ENCODE results near the gene MARCHF6. TPM values are rescaled to one million over a fixed set of nuclear protein-coding genes. Genes with fewer than 3 reads are reported as not detected.

The MARCHF6 gene
- total and polyA plus RNA-seq, 9 of the 15 experiments (the other 6 are each of a cell fraction or from before 2014, with no cell fraction given), result 74.1 to 456 (median 116) TPM

DNA sequence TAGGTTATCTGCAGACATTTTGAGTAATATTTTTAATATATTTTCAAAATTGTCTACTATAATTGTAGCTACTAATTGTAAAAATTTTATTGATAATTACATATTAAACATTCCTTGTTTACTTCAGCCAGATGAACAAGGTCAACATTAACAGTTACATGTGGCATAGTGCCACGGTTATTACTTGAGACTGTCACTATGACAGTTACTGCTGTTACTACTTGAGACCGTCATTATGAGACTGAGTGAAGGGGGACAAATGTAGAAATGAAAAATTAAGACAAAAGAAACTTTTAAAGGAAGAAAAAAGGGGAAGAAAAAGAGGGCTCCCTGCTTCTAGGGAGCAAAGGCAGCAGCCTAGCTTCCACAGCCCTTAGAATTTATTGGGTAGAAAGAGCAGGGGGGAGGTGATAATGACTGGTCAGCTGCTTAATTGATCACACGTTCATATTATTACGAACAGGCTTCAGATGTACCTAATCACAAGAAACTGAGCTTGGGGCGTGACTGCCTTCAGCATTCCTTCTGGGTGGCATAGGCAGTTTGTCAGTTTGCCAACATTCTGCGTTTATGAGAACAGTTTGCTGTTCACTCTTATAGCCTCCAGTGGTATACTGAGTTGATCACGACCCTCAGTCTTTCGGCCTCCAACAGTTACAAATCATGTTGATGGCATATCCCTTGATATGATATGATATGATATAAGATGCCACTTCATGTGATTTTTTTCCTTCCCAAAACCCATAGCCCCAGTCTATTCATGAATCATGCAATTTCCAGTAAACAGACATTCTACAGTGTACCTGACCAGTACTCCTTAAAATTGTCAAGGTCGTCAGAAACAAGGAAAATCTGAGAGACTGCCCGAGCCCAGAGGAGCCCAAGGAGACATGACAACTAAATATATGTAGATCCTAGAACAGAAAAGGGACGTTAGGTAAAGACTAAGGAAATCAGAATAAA lies 13.1 kb downstream of the MARCHF6 start (continued):
- TF ChIP-seq BRF1 (IDR thresholded peaks at IDR 0.05; ENCODE audit: borderline replicate concordance, extremely low read depth, insufficient read length) (no peak), CXXC5 (CRISPR knock-in tag; IDR thresholded peaks at IDR 0.05) (no peak)

DNA sequence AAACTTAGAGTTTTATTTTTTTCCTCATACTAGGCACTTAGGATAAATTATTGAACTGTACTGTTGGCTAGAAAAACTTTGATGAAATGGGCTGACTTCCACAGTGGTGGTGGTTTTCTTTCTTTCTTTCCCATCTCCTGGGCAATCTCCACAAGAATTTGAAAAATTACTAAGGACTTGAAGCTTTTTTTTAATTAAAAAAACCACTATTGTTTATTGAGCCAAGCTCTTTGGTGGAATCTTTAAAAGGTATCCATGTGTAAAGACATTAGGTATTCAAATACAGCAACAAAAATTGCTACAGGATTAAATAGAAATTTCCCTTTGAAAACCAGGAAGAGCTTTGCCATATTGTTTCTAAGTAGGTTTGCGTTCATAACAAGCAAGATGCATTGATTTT lies 14.1 kb downstream of the MARCHF6 start:
- DNase-seq (ENCODE audit: extremely low read depth in 1 of 4, low spot score in 3 of 4) (no peak), FAIRE-seq (no peak), ATAC-seq (no peak)
- BruUV-seq (replicated peaks), result TSS peak; percentile 1
- peaks cover 7 to 15% of the 10 kb centered on the region in 2 experiments; a peak in 3 of 5 replicates for H3K4me1 ChIP-seq (replicated peaks in 1 of 2; ENCODE audit: control insufficient read depth in 2 of 2, insufficient read depth in 2 of 2, low read length in 2 of 2)
- POLR2A ChIA-PET, result interaction anchor here (0.5 to 2.3 kb wide), 11 partner anchors 9 to 154 kb away, joined by 3 to 18 read pairs (median 5); partner anchors contain the start of gene MARCHF6
- H3K36me3 ChIP-seq (ENCODE audit: control insufficient read depth, insufficient read depth, low read length), result peaks cover 36% of the 10 kb centered on the region
- H3K9me1 ChIP-seq (ENCODE audit: control insufficient read depth, insufficient read depth, low read length), result peaks cover 9% of the 10 kb centered on the region
- intact Hi-C loops (cut with micrococcal nuclease) (no loop called here), in situ Hi-C loops (cut with MboI) (no loop called here)
- H3K27ac ChIP-seq (ENCODE audit: extremely low read depth, low read depth, low read length), result no peak overlapping the region; the same call in 2 of the 3 replicates
- WGBS (ENCODE audit: insufficient coverage, low coverage, missing lambda C conversion rate), result 72% methylated on average over 1 of the region's 1 CpG
- no peak overlapping the region for H3K4me2 ChIP-seq (ENCODE audit: insufficient read depth, low read length)
- H3K4me3 ChIP-seq, result no peak overlapping the region
- H3K27me3 ChIP-seq (ENCODE audit: control insufficient read depth in 2 of 2, insufficient read depth in 2 of 2, low read length in 2 of 2), result no peaks in the 10 kb centered on the region
- no peak overlapping the region for H2AFZ ChIP-seq (ENCODE audit: low read depth, low read length)
- H3K9ac ChIP-seq (ENCODE audit: insufficient read depth in 1 of 2, low read depth in 2 of 2, low read length in 2 of 2), result no peak overlapping the region
- peaks cover 36% of the 10 kb centered on the region for H4K20me1 ChIP-seq (replicated peaks; ENCODE audit: control insufficient read depth, insufficient read depth, low read length)
- H3K9me3 ChIP-seq (replicated peaks; ENCODE audit: control insufficient read depth, insufficient read depth, low read depth, low read length), result no peaks in the 10 kb centered on the region
- CTCF ChIA-PET (ENCODE audit: low intra/inter-chr PET ratio), result no interaction called here
- H3K79me2 ChIP-seq (ENCODE audit: control insufficient read depth, insufficient read depth, low read length), result peaks cover 99% of the 10 kb centered on the region
- TF ChIP-seq, protein P1, sequence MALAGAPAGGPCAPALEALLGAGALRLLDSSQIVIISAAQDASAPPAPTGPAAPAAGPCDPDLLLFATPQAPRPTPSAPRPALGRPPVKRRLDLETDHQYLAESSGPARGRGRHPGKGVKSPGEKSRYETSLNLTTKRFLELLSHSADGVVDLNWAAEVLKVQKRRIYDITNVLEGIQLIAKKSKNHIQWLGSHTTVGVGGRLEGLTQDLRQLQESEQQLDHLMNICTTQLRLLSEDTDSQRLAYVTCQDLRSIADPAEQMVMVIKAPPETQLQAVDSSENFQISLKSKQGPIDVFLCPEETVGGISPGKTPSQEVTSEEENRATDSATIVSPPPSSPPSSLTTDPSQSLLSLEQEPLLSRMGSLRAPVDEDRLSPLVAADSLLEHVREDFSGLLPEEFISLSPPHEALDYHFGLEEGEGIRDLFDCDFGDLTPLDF (CRISPR knock-in tag; IDR thresholded peaks at IDR 0.05), result no peak
- no peak for TF ChIP-seq FOXJ3 (CRISPR knock-in tag; IDR thresholded peaks at IDR 0.05)
- TF ChIP-seq, protein P2, sequence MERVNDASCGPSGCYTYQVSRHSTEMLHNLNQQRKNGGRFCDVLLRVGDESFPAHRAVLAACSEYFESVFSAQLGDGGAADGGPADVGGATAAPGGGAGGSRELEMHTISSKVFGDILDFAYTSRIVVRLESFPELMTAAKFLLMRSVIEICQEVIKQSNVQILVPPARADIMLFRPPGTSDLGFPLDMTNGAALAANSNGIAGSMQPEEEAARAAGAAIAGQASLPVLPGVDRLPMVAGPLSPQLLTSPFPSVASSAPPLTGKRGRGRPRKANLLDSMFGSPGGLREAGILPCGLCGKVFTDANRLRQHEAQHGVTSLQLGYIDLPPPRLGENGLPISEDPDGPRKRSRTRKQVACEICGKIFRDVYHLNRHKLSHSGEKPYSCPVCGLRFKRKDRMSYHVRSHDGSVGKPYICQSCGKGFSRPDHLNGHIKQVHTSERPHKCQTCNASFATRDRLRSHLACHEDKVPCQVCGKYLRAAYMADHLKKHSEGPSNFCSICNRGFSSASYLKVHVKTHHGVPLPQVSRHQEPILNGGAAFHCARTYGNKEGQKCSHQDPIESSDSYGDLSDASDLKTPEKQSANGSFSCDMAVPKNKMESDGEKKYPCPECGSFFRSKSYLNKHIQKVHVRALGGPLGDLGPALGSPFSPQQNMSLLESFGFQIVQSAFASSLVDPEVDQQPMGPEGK (CRISPR knock-in tag; IDR thresholded peaks at IDR 0.05; ENCODE audit: borderline replicate concordance), result no peak
- no peak for TF ChIP-seq NEUROD1 (IDR thresholded peaks at IDR 0.05; ENCODE audit: borderline replicate concordance, low read depth, low read length, partially characterized antibody)
- TF ChIP-seq, protein P3, sequence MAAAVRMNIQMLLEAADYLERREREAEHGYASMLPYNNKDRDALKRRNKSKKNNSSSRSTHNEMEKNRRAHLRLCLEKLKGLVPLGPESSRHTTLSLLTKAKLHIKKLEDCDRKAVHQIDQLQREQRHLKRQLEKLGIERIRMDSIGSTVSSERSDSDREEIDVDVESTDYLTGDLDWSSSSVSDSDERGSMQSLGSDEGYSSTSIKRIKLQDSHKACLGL (CRISPR knock-in tag; IDR thresholded peaks at IDR 0.05; ENCODE audit: borderline replicate concordance, poor library complexity, severe bottlenecking), result no peak
- TF ChIP-seq POLR2G (IDR thresholded peaks at IDR 0.05; ENCODE audit: low read depth, low read length), result no peak
- TF ChIP-seq SP2 (IDR thresholded peaks at IDR 0.05; ENCODE audit: extremely low read depth, low read depth, low read length, poor library complexity, severe bottlenecking), result no peak
- TF ChIP-seq ZFP1 (CRISPR knock-in tag; IDR thresholded peaks at IDR 0.05), result no peak
- no peak for TF ChIP-seq CBFA2T3 (IDR thresholded peaks at IDR 0.05)
